ENCODE measurements around the gene PGAP6. TPM values are rescaled to one million over a fixed set of nuclear protein-coding genes. Genes with fewer than 3 reads are reported as not detected.
"Not testable (repeated sequence)": the region's sequence is repeated elsewhere in the genome, so short reads cannot be mapped to it uniquely, and the experiment has no call there.

PGAP6 gene
- total and polyA plus RNA-seq, 9 of the 15 experiments (the other 6 are each of a cell fraction or from before 2014, with no cell fraction given): 0.45 to 50.2 (median 39.3) TPM

DNA sequence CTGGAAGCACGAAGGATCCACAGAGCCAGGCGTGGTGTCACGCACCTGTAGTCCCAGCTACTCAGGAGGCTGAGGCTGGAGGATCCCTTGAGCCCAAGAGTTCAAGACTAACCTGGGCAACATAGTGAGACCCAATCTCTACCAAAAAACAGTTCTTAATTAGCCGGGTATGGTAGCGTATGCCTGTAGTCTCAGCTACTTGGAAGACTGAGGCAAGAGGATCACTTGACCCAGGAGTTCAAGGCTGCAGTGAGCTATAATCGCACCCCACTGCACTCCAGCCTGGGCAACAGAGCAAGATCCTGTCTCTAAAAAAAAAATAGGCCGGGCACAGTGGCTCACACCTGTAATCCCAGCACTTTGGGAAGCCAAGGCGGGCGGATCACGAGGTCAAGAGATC, 33.3 kb downstream of the PGAP6 start:
- Histone ChIP-seq H3K9ac (ENCODE audit: insufficient read depth in 1 of 2, low read depth in 2 of 2, low read length in 2 of 2) (peak overlapping the region in 1 of 2 experiments; percentile 3; a peak in 1 of 4 replicates), H3K36me3 (ENCODE audit: control insufficient read depth, insufficient read depth, low read length) (peaks cover 69% of the 10 kb centered on the region), H3K4me1 (replicated peaks in 1 of 2; ENCODE audit: control insufficient read depth in 2 of 2, insufficient read depth in 2 of 2, low read length in 2 of 2) (peaks cover 20 to 24% of the 10 kb centered on the region in 2 experiments), H3K79me2 (ENCODE audit: control insufficient read depth, insufficient read depth, low read length) (peaks cover 86% of the 10 kb centered on the region)
- ATAC-seq; H3K4me2 ChIP-seq (ENCODE audit: insufficient read depth, low read length); CTCF ChIA-PET (ENCODE audit: low intra/inter-chr PET ratio); in situ Hi-C loops (cut with MboI); H3K9me3 ChIP-seq (replicated peaks; ENCODE audit: control insufficient read depth, insufficient read depth, low read depth, low read length); BruUV-seq (replicated peaks); H2AFZ ChIP-seq (ENCODE audit: low read depth, low read length); DNase-seq (ENCODE audit: extremely low read depth in 1 of 4, low spot score in 3 of 4); H4K20me1 ChIP-seq (replicated peaks; ENCODE audit: control insufficient read depth, insufficient read depth, low read length); H3K27me3 ChIP-seq (ENCODE audit: control insufficient read depth in 2 of 2, insufficient read depth in 2 of 2, low read length in 2 of 2); intact Hi-C loops (cut with micrococcal nuclease); H3K4me3 ChIP-seq; FAIRE-seq; H3K27ac ChIP-seq (ENCODE audit: extremely low read depth, low read depth, low read length); H3K9me1 ChIP-seq (ENCODE audit: control insufficient read depth, insufficient read depth, low read length): not testable (repeated sequence)
- 100% methylated on average over 7 of the region's 10 CpGs for WGBS (ENCODE audit: insufficient coverage, low coverage, missing lambda C conversion rate)
- POLR2A ChIA-PET: interaction anchor here (0.6 to 2.7 kb wide), 3 partner anchors 12 to 281 kb away, joined by 3 to 22 read pairs (median 4); no protein-coding TSS in a partner anchor
- peak; percentile 71 for TF ChIP-seq ZNF121 (CRISPR knock-in tag; conservative IDR thresholded peaks at IDR 0.05)

DNA sequence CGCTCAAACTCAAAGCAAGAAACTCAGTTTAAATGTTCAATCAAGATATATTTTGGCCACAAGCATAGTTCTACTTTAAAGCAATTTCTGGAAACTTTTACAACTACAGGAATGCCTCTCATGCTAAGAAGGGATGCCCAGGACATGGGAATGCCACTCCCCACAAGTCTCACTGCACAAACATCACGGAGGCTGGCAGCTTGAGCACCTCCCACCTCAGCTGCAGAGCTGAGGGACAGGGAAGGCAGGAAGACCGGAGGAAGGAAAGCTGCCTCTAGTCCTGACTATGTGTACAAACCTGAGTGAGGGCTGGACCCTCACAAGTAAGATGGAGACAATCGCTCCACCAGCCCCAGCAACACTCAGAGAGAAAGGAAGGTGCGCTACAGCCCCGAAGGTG, 34.6 kb downstream of the PGAP6 start:
- Histone ChIP-seq H3K79me2 (ENCODE audit: control insufficient read depth, insufficient read depth, low read length) (peaks cover 99% of the 10 kb centered on the region), H3K9ac (ENCODE audit: insufficient read depth in 1 of 2, low read depth in 2 of 2, low read length in 2 of 2) (no peak overlapping the region), H2AFZ (ENCODE audit: low read depth, low read length) (no peak overlapping the region), H3K27ac (ENCODE audit: extremely low read depth, low read depth, low read length) (no peak overlapping the region), H4K20me1 (replicated peaks; ENCODE audit: control insufficient read depth, insufficient read depth, low read length) (peaks cover 3% of the 10 kb centered on the region; the same call in 1 of the 2 replicates), H3K27me3 (ENCODE audit: control insufficient read depth in 2 of 2, insufficient read depth in 2 of 2, low read length in 2 of 2) (no peaks in the 10 kb centered on the region), H3K9me3 (replicated peaks; ENCODE audit: control insufficient read depth, insufficient read depth, low read depth, low read length) (no peaks in the 10 kb centered on the region), H3K4me2 (ENCODE audit: insufficient read depth, low read length) (no peak overlapping the region), H3K4me1 (replicated peaks in 1 of 2; ENCODE audit: control insufficient read depth in 2 of 2, insufficient read depth in 2 of 2, low read length in 2 of 2) (peaks cover 21% of the 10 kb centered on the region in 2 experiments), H3K9me1 (ENCODE audit: control insufficient read depth, insufficient read depth, low read length) (peaks cover 6% of the 10 kb centered on the region), H3K36me3 (ENCODE audit: control insufficient read depth, insufficient read depth, low read length) (peaks cover 82% of the 10 kb centered on the region), H3K4me3 (no peak overlapping the region)
- 91% methylated on average over 3 of the region's 6 CpGs for WGBS (ENCODE audit: insufficient coverage, low coverage, missing lambda C conversion rate)
- FAIRE-seq: no peak
- no peak for TF ChIP-seq TAF7 (tag; IDR thresholded peaks at IDR 0.05)
- no peak for TF ChIP-seq HOXB6 (CRISPR knock-in tag; IDR thresholded peaks at IDR 0.05; ENCODE audit: borderline replicate concordance)
- in situ Hi-C loops (cut with MboI) (no loop called here), intact Hi-C loops (cut with micrococcal nuclease) (no loop called here)
- no peak for ATAC-seq
- ChIA-PET CTCF (ENCODE audit: low intra/inter-chr PET ratio) (no interaction called here), POLR2A (interaction anchor here (2.9 kb wide), 1 partner anchor 10 kb away, joined by 16 read pairs; no protein-coding TSS in a partner anchor)
- no peak for DNase-seq (ENCODE audit: extremely low read depth in 1 of 4, low spot score in 3 of 4)
- BruUV-seq (replicated peaks): no TSS peak

All from K562 (cell line).